ENCODE data around the gene TBX1. TPM values are rescaled to one million over a fixed set of nuclear protein-coding genes. Genes with fewer than 3 reads are reported as not detected.
A peak's percentile ranks its signal among the peaks of the same experiment; 100 is the strongest.

The TBX1 gene
- total RNA-seq, 1 experiment from 2014 or later: 0.74 TPM

GRCh38 chr22:19801340-19802000, 40.9 kb downstream of the TBX1 start:
- H3K27ac ChIP-seq: no peak overlapping the region
- intact Hi-C loops (cut with micrococcal nuclease; ENCODE audit: unreplicated experiment): no loop called here
- H3K36me3 ChIP-seq (ENCODE audit: low read depth): no peaks in the 10 kb centered on the region
- DNase-seq: no peak
- no peaks in the 10 kb centered on the region for H4K20me1 ChIP-seq (ENCODE audit: insufficient read depth)
- POLR2A ChIA-PET (ENCODE audit: unreplicated experiment): no interaction called here
- H3F3A ChIP-seq (ENCODE audit: insufficient read depth, low read depth): peaks cover 19% of the 10 kb centered on the region
- CTCF ChIA-PET: interaction anchor here (0.6 to 0.7 kb wide), 3 partner anchors 9 to 225 kb away, joined by 3 to 5 read pairs (median 5); no protein-coding TSS in a partner anchor
- H3K9me3 ChIP-seq (ENCODE audit: insufficient read depth, low read depth): no peaks in the 10 kb centered on the region
- TF ChIP-seq CTCF (conservative IDR thresholded peaks at IDR 0.05) (0 out of 2 replicates have a peak, but pooled peaks have one; percentile 8), EZH2 (IDR thresholded peaks at IDR 0.05; ENCODE audit: low read depth) (no peak)
- no peaks in the 10 kb centered on the region for H3K27me3 ChIP-seq (ENCODE audit: insufficient read depth, low read depth)
- H3K4me3 ChIP-seq: no peak overlapping the region
- no peak overlapping the region for H2AFZ ChIP-seq
- H3K4me2 ChIP-seq: no peak overlapping the region
- no peaks in the 10 kb centered on the region for H3K79me2 ChIP-seq (ENCODE audit: low read depth)
- no TSS peak for BruUV-seq (replicated peaks)
- no peaks in the 10 kb centered on the region for H3K9me2 ChIP-seq (ENCODE audit: insufficient read depth)
- H3K4me1 ChIP-seq (replicated peaks; ENCODE audit: insufficient read depth): peaks cover 16% of the 10 kb centered on the region

- no peak for DNase-seq
- no peak overlapping the region for H3K4me3 ChIP-seq
- intact Hi-C loops (cut with micrococcal nuclease; ENCODE audit: unreplicated experiment): no loop called here
- no peaks in the 10 kb centered on the region for H3K36me3 ChIP-seq (ENCODE audit: low read depth)
- H3K4me2 ChIP-seq: no peak overlapping the region
- no peaks in the 10 kb centered on the region for H3K27me3 ChIP-seq (ENCODE audit: insufficient read depth, low read depth)
- POLR2A ChIA-PET (ENCODE audit: unreplicated experiment): no interaction called here
- BruUV-seq (replicated peaks): no TSS peak
- CTCF ChIA-PET: no interaction called here
- no peak for TF ChIP-seq CTCF (conservative IDR thresholded peaks at IDR 0.05)
- TF ChIP-seq EZH2 (IDR thresholded peaks at IDR 0.05; ENCODE audit: low read depth): no peak
- H3K9me3 ChIP-seq (ENCODE audit: insufficient read depth, low read depth): no peaks in the 10 kb centered on the region
- H3K4me1 ChIP-seq (replicated peaks; ENCODE audit: insufficient read depth): peaks cover 24% of the 10 kb centered on the region
- peaks cover 26% of the 10 kb centered on the region for H3F3A ChIP-seq (ENCODE audit: insufficient read depth, low read depth)
- H2AFZ ChIP-seq: no peak overlapping the region
- no peaks in the 10 kb centered on the region for H3K9me2 ChIP-seq (ENCODE audit: insufficient read depth)
- no peaks in the 10 kb centered on the region for H3K79me2 ChIP-seq (ENCODE audit: low read depth)
- no peak overlapping the region for H3K27ac ChIP-seq
- no peaks in the 10 kb centered on the region for H4K20me1 ChIP-seq (ENCODE audit: insufficient read depth)
Observed at GRCh38 chr22:19802001-19802893, 41.7 kb downstream of the TBX1 start.

- no peaks in the 10 kb centered on the region for H3K79me2 ChIP-seq (ENCODE audit: low read depth)
- H3K9me2 ChIP-seq (ENCODE audit: insufficient read depth): no peaks in the 10 kb centered on the region
- ChIA-PET CTCF (no interaction called here), POLR2A (ENCODE audit: unreplicated experiment) (no interaction called here)
- H3K27ac ChIP-seq: no peak overlapping the region
- intact Hi-C loops (cut with micrococcal nuclease; ENCODE audit: unreplicated experiment): no loop called here
- peaks cover 27% of the 10 kb centered on the region for H3F3A ChIP-seq (ENCODE audit: insufficient read depth, low read depth)
- TF ChIP-seq CTCF (conservative IDR thresholded peaks at IDR 0.05) (no peak), EZH2 (IDR thresholded peaks at IDR 0.05; ENCODE audit: low read depth) (no peak)
- no peaks in the 10 kb centered on the region for H3K36me3 ChIP-seq (ENCODE audit: low read depth)
- DNase-seq: no peak
- H3K9me3 ChIP-seq (ENCODE audit: insufficient read depth, low read depth): no peaks in the 10 kb centered on the region
- BruUV-seq (replicated peaks): no TSS peak
- no peaks in the 10 kb centered on the region for H4K20me1 ChIP-seq (ENCODE audit: insufficient read depth)
- no peak overlapping the region for H3K4me2 ChIP-seq
- H3K27me3 ChIP-seq (ENCODE audit: insufficient read depth, low read depth): no peaks in the 10 kb centered on the region
- peaks cover 27% of the 10 kb centered on the region for H3K4me1 ChIP-seq (replicated peaks; ENCODE audit: insufficient read depth)
- H3K4me3 ChIP-seq: no peak overlapping the region
- H2AFZ ChIP-seq: no peak overlapping the region
Observed at GRCh38 chr22:19802894-19803735, 42.5 kb downstream of the TBX1 start.
